ENCODE measurements around the gene DCUN1D3.

DCUN1D3 gene

DNA sequence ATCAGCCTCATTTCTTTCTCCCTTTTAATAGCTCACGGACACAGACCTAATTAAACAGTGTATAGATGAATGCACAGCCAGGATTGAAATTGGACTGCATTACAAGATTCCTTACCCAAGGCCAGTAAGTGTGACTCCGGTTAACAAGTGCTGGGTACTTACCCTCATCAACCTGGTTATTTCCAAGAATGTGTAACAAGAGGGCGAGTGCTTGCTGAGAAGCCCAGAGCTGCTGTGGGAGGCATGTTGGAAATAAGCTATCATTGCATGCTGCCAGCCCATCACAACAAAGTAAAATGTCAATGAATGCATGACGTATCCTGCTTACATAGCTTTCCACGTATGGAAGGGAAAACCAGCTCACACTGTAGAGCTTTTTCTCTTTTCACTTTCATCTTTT is 19.9 kb upstream of the DCUN1D3 start:
- DNase-seq (ENCODE audit: low read depth in 2 of 2, low spot score in 1 of 2) = no peak

DNA sequence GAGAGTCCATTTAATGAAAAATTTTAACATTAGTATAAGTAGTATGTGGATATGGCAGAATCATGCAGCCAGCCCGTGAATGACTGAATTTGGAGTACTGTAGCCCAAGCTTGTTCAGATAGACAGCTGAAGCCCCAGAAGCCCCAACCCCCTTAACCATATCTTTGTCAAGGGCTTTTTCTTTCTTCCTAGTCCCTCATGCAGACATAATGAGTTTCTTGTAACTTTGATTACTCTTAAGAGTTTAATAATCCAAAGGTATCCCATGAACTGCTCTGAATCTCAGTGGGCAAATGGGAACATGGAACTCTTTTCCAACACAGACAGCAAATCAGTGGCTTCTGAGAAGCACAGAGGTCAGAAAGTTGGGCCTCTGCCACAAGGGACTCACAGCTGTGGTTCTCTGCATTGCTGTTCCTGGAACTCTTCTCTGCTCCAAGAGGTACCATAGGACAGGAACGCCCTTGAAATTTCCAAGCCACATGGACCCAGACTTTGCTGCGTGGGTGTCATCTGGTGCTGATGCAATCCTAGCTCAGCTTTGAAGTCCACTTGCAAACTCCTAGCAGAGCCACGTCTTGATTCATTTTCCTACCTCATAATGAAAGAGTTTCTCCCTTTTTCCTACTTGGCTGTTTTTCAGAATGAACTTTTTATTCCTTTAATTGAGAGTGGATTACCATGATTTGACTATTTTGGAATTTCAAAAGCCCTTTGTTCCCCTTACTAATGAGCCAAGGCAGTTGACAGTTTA is 18.5 kb upstream of the DCUN1D3 start:
- no peak for DNase-seq (ENCODE audit: low read depth in 2 of 2, low spot score in 1 of 2)

DNA sequence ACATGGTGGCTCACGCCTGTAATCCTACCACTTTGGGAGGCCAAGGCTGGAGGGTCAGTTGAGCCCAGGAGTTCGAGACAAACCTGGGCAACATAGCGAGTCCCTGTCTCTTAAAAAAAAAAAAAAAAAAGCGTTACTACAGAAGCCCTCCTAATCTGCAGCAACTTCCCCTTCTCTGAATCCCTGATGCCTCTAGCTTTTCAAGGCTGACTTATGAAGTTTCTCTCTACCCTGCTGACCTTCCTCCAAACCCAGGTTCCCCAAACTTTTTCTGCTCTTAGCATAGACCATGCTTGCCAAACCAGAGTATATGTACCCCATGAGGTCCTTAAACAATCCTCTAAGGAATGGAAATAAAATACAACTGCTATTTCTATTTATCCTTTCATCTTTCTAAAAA is 16.8 kb upstream of the DCUN1D3 start:
- DNase-seq (ENCODE audit: low read depth in 2 of 2, low spot score in 1 of 2) = no peak

DNA sequence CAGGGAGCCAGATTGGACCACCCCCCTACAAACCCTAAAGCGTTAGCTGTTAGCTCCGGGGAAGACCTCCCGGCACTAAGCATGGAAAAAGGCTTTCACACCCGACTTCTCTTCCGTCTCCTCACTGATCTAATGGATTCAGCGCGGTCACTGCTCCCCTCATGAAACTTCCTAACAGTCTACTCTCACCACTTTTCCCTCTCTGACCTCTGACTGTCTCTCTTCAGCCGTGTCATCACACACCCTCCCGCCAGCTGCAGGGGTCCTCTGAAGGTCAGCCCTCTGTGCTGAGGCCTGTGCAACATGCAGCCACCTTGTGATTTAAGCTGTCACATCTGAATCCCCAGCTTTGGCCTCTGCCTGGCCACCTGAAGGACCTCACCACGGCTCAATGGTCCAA is 16.1 kb upstream of the DCUN1D3 start:
- DNase-seq (ENCODE audit: low read depth in 2 of 2, low spot score in 1 of 2) = no peak

DNA sequence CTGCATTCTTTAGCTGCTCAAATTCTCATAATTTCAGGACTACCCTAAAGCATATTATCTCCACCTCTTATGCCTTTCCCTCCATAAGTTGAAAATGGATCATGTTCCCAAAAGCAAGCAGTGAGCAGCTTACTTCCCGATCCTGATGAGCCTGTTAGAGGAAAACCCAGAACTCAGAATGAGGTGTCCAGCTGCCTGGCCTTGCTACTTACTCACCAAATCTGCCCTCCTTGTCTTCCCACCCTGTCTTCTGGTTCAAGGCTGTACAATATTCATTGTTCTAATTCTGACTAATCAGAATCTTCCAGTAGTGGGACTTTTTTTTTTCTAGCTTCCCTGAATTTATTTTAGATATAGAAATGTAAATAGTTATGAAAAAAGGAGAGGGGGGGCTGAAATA is 11.2 kb upstream of the DCUN1D3 start:
- no peak for DNase-seq (ENCODE audit: low read depth in 2 of 2, low spot score in 1 of 2)

DNA sequence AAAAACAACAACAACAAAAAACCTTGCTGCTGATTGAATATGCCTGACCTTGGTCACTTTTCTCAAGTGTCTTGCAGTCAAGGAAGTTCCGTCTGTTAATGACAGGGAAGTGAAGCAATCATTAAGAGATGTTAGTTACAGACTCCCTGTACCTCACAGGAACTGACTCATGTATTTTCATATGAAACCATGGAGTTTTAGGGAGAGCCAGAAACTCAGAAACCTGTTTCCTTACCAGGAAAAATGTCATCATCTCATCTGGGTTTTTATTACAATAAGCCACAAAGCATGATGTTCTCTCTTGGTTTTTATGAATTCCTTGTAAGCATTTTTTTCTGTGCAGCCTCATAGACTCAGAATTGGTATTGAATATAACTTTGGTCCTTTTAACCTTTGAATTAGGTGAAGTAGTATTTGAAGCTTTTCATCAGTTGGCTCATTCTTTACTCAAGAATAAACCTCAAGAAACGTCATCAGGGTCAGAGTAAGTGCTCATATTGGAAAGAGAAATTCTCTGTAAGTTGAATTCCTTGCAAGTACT is 10.7 kb upstream of the DCUN1D3 start:
- DNase-seq (ENCODE audit: low read depth in 2 of 2, low spot score in 1 of 2) = no peak

DNA sequence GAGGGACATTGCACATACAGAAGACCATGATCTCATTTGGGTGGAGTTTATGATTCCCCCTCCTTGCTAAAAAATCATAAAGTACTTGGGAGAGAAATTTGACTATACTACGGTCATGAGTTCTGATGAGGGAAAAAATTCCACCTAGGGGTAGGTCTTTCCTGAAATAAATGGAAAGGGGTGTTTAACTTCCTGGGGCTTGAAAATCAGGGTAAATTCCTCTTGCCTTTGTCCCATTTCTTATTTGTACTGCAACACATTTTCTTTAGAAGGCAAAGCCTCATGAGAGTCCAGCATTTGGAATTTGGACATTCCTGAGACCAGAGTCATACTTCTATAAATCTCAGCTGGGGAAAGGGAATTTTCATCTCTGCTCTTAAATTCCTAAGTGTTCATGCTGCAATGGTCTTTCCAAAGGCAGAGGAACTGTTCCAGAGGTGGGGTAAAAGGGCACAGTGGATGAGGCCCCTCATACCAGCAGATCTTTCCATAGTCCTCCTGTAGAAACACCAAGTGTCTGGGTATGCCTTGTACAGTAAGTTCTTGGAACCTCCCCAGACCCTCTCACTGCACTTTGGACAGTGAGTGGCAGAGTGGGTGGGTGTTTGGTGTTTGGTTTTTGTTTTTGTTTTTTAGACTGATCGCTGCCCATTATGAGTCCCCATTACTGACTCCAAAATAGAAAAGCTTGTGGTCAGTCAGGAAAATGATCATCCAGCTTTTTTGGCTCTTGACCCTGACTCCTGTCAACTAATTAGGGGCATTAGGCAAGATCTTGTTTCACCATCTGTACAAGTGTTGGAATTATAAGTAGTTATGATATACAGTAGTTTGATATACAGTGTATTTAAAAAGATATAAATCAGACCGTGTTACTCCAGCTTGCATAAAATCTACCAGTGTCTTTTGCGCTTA is 6.4 kb upstream of the DCUN1D3 start:
- DNase-seq (ENCODE audit: low read depth in 2 of 2, low spot score in 1 of 2) = no peak

DNA sequence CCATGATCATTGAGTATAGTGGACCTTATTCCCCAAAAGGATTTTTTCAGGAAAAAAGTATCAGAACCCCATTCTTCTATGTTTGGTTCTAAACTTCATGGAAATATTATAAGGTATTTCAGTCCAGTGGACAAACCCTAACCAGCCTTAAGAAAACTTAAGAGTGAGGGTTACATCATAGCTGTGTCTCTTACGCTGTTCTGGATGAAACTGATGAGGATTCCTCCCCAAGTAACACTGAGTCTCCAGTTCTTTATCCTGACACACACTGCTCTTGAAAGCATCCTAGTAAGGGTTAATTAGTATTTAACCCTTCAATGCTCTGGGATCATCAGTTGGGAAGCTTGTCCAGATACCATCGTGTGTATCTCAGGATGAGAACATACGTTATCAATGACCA is 5.4 kb upstream of the DCUN1D3 start:
- DNase-seq (ENCODE audit: low read depth in 2 of 2, low spot score in 1 of 2) = no peak

DNA sequence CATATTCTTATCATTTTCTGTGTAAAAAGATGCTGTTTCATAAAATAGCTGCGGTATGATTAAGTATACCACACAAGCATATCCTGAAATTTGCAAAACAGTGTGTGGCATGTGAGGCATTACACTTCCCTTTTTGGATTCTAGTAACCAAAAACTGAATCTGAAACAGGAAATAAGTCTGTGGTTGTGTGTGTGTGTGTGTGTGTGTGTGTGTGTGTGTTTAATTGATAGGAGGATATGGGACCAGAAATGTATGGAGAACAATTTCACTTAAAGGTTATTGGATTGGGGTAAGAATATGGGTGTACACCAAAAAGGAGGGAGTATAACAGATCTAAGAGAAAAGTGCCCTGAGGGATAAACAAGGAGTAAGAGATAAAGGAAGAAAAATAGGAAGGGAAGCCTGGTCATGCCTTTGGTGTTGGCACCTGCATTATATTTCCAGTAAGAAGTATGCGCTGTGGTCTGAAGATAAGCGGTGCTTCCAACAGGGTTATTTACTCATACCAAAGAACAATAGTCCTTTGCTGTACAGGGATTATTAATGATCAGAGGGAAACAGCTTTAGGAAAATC is 4.4 kb upstream of the DCUN1D3 start:
- DNase-seq (ENCODE audit: low read depth in 2 of 2, low spot score in 1 of 2) = no peak

DNA sequence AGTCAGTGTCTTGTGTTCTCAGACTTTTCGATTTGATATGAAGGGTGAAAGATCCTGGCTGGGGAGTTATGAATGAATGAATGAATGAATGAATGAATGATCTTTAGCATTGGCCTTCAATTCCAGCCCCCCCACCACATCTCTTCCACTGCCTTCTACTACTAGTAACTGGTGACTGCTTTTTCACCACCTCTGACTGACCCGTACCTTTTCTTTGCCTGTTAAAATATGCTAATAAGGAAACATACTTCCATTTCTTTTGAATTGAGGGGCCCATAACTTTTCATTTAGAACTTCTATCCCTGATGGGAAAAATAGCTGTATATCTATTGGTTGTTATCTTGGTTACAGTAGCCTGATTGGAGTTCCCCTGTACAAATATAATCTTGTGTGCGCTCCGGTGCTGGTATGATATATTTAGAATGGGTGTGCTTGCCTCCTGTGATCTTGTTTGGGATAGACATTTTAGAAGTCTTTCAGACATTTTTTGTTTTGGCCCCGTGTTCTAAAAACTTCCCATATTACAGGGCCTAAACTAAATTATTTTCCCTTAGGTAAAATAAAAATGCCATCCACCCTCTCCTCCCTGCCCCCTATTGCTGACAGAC is 3.8 kb upstream of the DCUN1D3 start:
- no peak for DNase-seq (ENCODE audit: low read depth in 2 of 2, low spot score in 1 of 2)

DNA sequence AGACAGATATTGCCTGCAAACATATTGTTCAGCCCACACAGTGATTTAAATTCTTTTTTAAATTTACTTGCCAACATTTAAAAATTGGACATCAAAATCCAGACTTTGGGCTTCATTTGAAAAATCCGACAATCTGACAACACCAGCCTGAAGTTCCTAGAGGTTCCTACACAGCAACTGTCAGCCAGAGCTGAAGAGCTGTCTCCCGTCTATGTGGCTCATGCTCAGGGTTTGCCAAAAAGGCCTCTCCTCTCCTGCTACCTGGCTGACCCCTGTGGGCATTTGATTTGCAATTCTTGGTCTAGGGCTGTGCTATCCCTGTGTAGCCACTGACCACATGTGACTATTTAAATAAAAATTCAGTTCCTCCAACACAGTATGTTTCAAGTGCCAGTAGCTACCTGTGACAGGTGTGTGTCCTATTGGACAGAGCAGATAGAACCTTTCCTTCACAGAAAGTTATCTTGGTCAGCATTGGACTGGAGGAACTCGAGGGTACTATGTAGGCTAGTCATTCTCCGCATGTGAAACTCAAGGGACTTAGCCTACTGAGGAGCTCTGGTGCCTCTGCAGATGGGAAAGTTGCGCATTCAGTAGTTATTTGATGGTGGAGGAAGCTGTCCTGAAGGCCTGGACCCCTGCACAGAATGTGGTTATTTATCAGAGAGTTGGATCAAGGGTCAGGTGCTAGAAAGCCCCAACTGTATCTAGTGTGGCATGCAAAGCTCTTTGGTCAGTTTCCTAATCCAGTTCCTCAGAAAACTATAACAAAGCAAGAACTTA is 3.1 kb upstream of the DCUN1D3 start:
- DNase-seq (ENCODE audit: low read depth in 2 of 2, low spot score in 1 of 2) = no peak

DNA sequence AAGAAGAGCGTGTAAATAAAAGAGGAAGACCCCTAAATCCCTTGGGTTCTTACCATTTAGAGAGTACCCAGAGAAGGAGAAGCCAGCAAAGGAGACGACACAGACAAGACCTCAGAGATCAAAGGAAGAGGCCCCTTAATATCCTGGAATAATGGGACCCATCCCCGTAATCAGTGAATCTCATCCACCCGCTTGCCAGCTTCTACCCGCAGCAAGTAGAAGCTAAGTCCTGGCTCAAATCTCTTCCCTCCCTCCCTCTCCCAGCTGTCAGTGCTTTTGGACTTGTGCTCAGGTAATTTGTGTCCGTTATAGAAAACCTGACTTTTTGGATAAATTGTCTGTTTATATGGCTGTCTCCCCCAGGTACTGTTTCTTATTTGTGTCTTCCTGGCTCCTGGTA is 2.3 kb upstream of the DCUN1D3 start:
- no peak for DNase-seq (ENCODE audit: low read depth in 2 of 2, low spot score in 1 of 2)

DNA sequence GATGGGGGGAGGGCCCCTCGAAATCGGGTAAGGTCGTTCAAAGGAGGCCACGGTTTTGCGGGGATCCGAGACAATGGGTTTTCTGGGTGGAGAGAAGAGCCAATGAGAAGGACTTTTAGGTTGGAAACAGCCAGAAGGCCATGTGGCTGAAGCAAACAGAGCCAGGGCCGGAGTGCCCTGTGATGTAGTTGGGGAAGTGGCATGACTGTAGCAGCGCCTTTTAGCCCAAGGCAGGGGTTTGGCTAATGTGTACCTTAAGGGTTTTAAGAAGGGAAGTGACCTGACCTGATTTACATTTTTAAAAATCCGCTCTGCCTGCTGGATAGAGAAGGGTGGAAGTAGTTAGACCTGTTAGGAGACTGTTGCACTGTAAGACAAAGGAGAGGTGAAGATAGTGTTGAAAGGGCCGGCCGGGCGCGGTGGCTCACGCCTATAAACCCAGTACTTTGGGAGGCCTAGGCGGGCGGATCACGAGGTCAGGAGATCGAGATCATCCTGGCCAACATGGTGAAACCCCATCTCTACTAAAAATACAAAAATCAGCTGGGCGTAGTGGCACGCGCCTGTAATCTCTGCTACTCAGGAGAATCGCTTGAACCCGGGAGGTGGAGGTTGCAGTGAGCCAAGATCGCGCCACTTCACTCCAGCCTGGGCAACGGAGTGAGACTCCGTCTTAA is 1.4 kb upstream of the DCUN1D3 start:
- DNase-seq (ENCODE audit: low read depth in 2 of 2, low spot score in 1 of 2) = no peak

DNA sequence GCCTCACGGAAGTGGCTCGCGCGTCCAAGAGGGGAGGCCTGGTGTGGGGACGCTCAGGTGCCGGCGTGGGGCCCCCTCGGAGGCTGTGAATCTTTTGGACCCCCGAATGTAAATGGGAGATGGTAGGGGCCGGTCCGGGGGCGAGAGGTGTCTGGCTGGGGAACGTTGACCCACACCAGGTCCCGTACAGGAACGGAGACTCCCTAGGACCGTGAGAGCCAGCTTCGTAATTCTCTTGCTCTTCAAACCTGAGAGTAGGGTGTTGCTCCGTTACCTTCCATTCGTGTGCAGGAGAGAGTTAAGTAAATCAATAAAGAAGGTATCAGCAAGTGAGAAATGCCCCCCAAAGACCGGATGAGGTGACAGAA is 894 bp upstream of the DCUN1D3 start:
- no peak for DNase-seq (ENCODE audit: low read depth in 2 of 2, low spot score in 1 of 2)

DNA sequence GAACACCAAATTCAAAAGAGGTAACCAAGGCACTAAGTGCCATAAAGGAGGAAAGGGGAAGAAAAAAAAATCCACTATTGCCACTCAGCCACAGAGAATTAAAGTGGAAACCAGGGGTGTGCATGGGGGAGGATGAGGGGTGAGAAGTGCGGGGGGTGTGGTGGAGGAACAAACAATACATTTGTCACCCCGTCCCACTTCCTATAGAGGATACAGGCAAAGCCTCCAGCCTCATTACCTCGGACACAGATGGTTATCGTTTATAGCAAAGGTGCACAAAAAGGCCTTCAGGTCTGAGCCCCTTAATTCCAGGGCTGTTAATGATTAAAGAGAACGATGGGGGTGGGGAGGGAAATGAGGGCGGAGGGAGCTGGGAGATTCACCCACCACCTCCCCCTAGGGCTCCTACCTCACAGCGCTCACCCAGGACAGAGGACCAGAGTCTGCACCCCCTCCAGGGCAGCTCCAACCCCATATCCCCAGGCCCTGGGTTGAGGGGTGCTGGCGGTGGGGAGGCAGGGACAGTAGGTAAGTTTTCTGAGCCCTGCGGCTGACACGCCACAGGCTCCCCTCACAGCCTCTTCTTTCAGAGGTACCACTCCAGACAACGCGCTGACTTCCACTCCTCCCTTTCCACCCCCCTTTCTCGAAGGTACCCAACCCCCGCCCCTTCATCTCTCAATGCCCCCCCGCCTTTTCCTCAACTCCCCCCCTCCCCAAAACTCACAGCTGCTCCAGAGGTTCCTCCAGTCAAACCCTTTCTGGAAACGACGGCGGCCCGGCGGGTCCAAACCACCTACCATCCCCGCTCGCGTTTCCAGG is 470 bp downstream of the DCUN1D3 start:
- DNase-seq (ENCODE audit: low read depth in 2 of 2, low spot score in 1 of 2) = peak in 1 of 2 donors; percentile 2

DNA sequence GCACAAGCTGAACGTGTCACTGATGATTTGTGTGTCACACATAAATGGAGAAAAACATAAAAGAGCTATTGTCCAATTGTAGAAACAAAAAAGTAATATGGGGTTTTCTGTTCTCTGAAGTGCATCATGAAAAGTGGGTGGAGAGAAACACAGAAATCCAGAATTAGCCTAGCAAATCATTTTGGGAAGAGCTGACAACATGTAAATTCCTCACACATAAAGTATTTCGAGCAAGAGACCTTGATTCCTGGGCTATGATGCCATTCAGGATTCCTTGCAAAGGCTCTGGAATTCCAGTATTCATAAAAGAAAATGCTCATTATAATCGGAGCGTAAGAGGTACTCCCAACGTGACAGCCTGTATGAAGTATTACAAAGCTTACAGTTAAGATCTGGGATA is 1.1 kb downstream of the DCUN1D3 start:
- DNase-seq (ENCODE audit: low read depth in 2 of 2, low spot score in 1 of 2) = no peak

DNA sequence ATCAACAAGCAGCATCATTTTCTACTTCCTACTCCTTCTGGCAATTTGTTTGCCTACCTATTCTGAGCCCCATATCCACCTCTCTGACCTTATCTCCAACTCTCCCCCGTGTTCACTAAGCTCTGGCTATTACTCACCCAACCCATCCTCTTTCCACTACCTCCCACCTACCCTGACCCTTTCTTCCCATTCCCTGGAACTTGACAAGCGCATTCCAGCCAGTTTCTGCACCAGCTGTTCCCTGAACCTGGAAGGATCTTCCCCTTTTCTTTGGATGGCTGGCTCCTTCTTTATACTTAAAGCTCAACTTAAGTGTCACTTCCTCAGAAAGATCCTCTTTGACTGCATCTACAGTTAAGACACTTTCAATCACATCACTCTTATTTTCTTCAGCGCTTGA is 2.2 kb downstream of the DCUN1D3 start:
- no peak for DNase-seq (ENCODE audit: low read depth in 2 of 2, low spot score in 1 of 2)

DNA sequence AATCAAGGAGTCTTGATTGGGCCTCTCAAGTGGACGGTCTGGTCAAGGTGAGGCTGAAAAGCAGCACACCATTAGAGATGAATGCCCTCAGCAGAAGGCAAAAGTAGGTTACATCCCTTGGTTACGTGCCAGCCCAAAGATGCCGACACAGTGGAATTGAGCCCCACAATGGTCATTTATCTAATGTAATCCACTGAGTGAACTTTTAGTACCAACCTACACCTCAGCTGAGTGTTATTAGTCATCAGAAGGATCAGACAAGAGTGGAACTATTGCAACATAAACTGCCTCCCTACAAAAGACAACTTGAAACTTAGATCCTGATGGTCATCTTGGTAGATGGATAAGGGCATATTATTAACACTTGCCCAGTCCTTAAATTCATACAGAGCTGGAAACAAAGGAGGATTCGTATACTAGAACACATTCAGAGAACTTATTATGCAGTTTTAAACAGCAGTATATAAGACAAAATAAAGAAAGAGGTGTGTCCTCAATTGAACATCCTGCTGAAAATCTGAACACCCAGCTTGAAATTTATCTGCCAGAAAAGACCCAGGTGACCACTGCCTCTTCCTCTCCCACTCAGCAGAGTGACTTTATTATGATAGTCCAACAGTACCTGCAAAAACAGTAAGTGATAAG is 2.8 kb downstream of the DCUN1D3 start:
- DNase-seq (ENCODE audit: low read depth in 2 of 2, low spot score in 1 of 2) = no peak

DNA sequence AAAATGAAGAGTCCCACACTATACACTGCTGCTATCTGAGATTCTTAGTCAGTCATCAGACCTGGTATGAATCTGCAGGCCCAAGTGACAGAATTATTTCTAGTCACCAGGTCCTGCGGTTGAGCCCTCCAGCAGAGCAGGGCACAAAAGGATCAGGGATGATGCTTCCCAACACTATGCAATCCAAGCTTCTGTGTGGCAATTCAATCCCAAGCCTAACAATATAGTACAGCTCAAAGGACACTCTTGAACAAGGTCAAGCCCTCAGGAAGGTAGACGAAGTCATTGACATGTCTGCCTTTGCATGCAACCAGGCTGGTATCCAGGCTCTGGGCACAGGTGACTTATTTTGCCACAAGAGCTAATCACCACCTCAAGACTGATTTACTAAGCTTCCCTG is 5.8 kb downstream of the DCUN1D3 start:
- no peak for DNase-seq (ENCODE audit: low read depth in 2 of 2, low spot score in 1 of 2)

Measured in stimulated activated CD8-positive, alpha-beta memory T cell treated with anti-CD3 and anti-CD28 coated beads, Interleukin-4, amount 100 ng/mL, for 4 hours (primary cell).